Right cardiac atrium (tissue), 5 donors: Measurements from ENCODE around the gene FAM43B. TPM values are rescaled to one million over a fixed set of nuclear protein-coding genes. Genes with fewer than 3 reads are reported as not detected.

Source experiments
- ATAC-seq, 2 donors: fragments of 200-7000 bp; cut with Tn5 transposase; one replicate each; pipeline versions ENCODE4 v1.8.0 to v1.9.1; 2020; ENCODE audit warnings: moderate library complexity in 2 of 2, mild to moderate bottlenecking in 1 of 2
- DNase-seq, 3 donors: peaks; one replicate each; pipeline ENCODE4 v3.0.0-alpha.2; 2020
- H3K27ac ChIP-seq: one replicate; pipeline ENCODE4 v1.5.1; 2013; ENCODE audit warnings: mild to moderate bottlenecking, low read length, control low read depth, moderate library complexity
- H3K27me3 ChIP-seq: one replicate; pipeline ENCODE4 v1.6.1; 2013; ENCODE audit not compliant: control insufficient read depth, insufficient read depth
- H3K4me1 ChIP-seq: one replicate; pipeline ENCODE4 v1.6.1; 2013; ENCODE audit warnings: low read length; ENCODE audit not compliant: control insufficient read depth, insufficient read depth
- H3K4me3 ChIP-seq: one replicate; pipeline ENCODE4 v1.5.1; 2013; ENCODE audit warnings: low read length, control low read depth
- H3K9me3 ChIP-seq: one replicate; pipeline ENCODE4 v1.6.1; 2013; ENCODE audit warnings: low read length; ENCODE audit not compliant: control insufficient read depth
- WGBS: extraction: QIAGEN DNeasy Blood & Tissue Kit; methylation state at CpG from one replicate; pipeline ENCODE4 v1.1.7; 2013; 5-methylcytosine and 5-hydroxymethylcytosine counted together
- intact Hi-C, 4 donors: fragments of 100-400 bp; cut with DNase I; formaldehyde crosslinking; loops; one replicate each; pipeline versions ENCODE4 v1.11.0 to v1.14.0; 2022 to 2023
- polyA plus RNA-seq: library from polyadenylated mRNA; stranded (reverse); fragments of 200-250 nt; gene quantifications from one replicate; pipeline ENCODE4 v1.2.3, GENCODE V29; 2013
- total RNA-seq, 4 donors: library from RNA; stranded (reverse); fragmentation: NEBNext Ultra II Directional; extraction: Animal tissue kit (Norgen Biotek cat#: 25700); gene quantifications; one replicate each; pipeline ENCODE4 v1.2.1, GENCODE V29; 2021
- donor health status: healthy with polysubstance abuse.
- donor health status: DM: no; HTN: yes; CAD: no.
- donor health status: DM: no; HTN: no; CAD: no.
- donor health status: DM: no; HTN: yes; CAD: no; lungs with severe emphysema.
- donor health status: DM: yes; HTN: yes; CAD: no.

Gene FAM43B
- total and polyA plus RNA-seq, 5 donors: 1.3 to 3.6 (median 1.9) TPM

DNA sequence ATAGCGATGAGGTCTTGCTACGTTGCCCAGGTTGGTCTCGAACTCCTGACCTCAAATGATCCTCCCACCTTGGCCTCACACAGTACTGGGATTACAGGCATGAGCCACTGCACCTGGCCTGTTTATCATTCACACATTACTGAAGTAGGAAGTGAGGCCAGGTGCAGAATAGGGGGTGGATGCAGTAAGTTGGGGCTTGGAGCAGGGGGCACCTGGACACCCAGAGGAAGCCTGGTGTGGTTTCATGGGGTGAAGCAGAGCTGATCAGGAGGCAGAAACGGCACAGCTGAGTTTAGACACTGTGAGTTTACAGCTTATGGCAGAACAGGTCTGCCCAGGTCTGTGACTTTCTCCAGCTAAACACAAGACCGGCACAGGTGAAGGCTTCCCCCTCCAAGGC, 41.4 kb downstream of the FAM43B start:
- Histone ChIP-seq H3K4me1 (no peaks in the 10 kb centered on the region), H3K4me3 (no peak overlapping the region), H3K27ac (no peak overlapping the region), H3K9me3 (no peaks in the 10 kb centered on the region), H3K27me3 (no peaks in the 10 kb centered on the region)
- no peak for DNase-seq
- no peak for ATAC-seq
- intact Hi-C loops: no loop called here
- WGBS: 90% methylated on average over 5 of the region's 5 CpGs

DNA sequence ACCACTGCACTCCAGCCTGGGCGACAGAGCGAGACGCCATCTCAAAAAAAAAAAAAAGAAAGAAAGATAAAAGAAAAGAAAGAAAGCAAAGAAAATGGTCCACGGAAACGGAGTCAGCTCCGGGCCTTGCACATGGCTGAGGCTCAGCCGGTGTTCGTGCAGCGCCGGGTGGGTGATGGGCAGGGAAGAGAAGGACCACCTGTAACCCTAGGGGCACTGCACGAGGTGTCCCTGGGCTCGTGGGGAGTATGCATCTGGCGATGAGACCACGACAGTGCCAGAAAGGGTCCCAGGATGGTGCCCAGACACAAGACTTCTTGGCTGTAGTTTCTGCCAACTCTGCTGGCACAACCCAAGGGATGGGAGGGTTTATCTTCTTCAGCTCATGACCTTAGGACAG, 42.4 kb downstream of the FAM43B start:
- ATAC-seq (no peak), DNase-seq (no peak)
- Histone ChIP-seq H3K4me1 (no peaks in the 10 kb centered on the region), H3K9me3 (no peaks in the 10 kb centered on the region), H3K27me3 (no peaks in the 10 kb centered on the region), H3K4me3 (no peak overlapping the region), H3K27ac (no peak overlapping the region)
- intact Hi-C loops: no loop called here
- WGBS: 86% methylated on average over 14 of the region's 14 CpGs

DNA sequence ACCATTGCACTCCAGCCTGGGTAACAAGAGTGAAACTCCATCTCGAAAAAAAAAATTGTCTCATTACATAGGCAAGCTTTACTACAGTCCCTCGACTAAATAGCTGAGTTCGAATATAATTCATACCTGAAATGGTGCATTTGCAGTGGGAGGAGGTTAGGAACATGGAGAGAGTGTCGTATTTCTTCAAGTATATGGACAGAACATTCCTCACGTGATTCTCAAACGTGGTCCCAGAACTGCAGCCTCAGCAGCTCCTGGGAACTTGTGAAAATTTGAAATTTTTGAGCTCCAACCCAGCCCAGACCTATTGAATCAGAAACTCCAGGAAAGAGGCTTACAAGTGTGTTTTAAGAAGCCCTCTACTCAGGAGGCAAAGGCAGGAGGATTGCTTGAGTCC, 43.7 kb downstream of the FAM43B start:
- H3K4me3 ChIP-seq: no peak overlapping the region
- DNase-seq (no peak), ATAC-seq (no peak)
- H3K27me3 ChIP-seq: no peaks in the 10 kb centered on the region
- H3K4me1 ChIP-seq: no peaks in the 10 kb centered on the region
- no peak overlapping the region for H3K27ac ChIP-seq
- intact Hi-C loops: no loop called here
- H3K9me3 ChIP-seq: no peaks in the 10 kb centered on the region
- 60% methylated on average over 6 of the region's 6 CpGs for WGBS

DNA sequence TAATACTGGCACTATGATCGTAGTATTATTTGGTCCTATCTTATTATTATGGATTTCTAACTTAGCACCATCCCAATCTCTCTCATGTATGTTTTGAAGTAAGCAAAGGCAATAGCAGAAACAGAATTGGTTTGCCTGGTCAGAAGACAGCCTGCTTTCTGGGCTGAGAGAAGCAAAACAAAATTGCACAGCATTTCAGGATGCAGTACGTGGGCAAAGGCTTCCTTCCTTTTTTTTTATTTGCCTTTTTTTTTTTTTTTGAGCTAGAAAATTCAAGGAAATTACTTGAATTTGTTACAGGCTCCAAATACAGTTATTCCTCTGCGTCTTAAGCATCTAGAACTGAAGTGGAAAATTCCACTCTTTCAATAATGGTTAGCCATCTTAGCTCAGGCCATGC, 45.3 kb downstream of the FAM43B start:
- H3K27me3 ChIP-seq: no peaks in the 10 kb centered on the region
- H3K4me1 ChIP-seq: no peaks in the 10 kb centered on the region
- 65% methylated on average over 3 of the region's 3 CpGs for WGBS
- no peaks in the 10 kb centered on the region for H3K9me3 ChIP-seq
- ATAC-seq (peak in 1 of 2 donors; percentile 54), DNase-seq (no peak)
- H3K27ac ChIP-seq: no peak overlapping the region
- intact Hi-C loops: no loop called here
- H3K4me3 ChIP-seq: no peak overlapping the region

DNA sequence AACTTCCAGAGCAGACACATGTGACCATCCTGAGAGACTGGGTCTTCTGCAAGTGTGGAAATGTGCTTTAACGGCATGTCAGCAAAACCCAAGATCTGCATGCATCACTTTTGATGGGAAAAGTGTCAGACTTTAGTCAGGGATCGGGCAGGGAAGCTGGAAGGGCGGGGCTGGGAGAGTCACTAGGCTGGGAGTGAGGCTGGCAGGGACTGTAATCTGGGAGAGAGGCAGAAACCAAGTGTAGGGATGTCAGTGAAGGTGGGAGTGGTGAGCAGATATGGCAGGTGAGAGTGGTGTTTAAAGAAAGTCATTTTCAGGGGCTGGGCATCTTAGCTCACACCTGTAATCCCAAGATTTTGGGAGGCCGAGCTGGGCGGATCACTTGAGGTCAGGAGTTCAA, 47.8 kb downstream of the FAM43B start:
- H3K27me3 ChIP-seq: no peaks in the 10 kb centered on the region
- intact Hi-C loops: no loop called here
- H3K4me3 ChIP-seq: no peak overlapping the region
- no peaks in the 10 kb centered on the region for H3K4me1 ChIP-seq
- H3K27ac ChIP-seq: no peak overlapping the region
- no peak for DNase-seq
- 84% methylated on average over 5 of the region's 5 CpGs for WGBS
- ATAC-seq: no peak
- H3K9me3 ChIP-seq: no peaks in the 10 kb centered on the region

DNA sequence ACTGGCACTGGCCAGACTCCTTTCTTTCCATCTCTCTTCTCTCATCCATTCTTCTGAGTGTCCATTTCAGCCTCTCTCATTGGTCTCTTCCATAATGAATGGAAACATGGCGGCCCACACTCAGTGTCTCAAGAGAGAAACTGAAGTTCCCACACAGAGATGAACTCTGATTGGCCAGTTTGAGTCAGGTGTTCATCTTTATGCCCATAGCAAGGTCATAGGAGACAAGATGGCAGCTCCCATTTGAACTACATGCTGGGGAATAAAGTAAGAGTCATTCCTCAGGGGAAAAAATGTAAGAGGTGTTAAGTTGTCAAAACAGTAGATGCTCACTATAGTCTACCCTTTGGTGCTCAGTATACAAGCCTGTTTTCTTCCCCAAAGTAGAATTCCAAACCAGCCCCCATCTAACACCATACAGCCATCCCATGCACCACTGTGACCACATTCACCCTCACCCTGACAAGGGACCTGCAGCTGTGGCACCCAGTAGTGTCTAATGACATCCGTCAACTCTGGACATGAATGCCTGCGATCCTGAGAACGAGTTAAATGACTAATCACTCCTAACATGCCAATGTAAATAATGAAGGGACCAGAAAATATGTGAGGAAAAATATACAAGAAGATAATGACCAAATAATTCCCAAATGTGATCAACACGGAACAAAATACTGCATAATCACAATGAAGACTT, 48.9 kb downstream of the FAM43B start:
- ATAC-seq: no peak
- intact Hi-C loops: no loop called here
- Histone ChIP-seq H3K4me1 (no peaks in the 10 kb centered on the region), H3K9me3 (no peaks in the 10 kb centered on the region), H3K27ac (no peak overlapping the region), H3K4me3 (no peak overlapping the region), H3K27me3 (no peaks in the 10 kb centered on the region)
- no peak for DNase-seq
- 46% methylated on average over 5 of the region's 5 CpGs for whole genome bisulfite sequencing

DNA sequence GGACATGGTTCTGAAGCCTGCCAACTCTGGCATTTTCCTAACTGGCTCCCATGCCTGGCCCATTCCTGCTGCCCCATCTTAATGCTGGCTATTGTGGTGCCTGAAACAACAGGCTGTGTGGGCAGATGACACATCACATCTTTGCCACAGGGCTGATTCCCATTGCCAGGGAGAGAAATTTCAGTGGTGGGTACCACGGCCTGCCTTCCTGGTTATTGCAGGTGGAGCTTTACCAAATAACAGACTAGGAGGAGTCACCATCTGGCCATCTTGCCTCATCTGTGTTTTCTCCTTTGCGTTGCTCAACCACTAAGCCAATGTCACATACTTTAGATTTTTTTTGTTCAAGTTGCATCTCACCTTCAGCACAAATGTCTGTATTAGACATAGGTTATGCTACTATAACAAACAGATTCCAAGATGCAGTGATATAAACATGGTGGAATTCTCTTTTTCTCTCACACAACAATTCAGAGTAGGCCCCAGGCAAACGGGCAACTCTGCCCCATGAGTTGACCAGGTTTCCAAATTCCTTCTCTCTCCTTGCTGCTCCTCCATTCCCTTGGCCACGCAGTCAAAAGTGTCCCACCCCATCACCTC, 50.6 kb downstream of the FAM43B start:
- H3K4me1 ChIP-seq: no peaks in the 10 kb centered on the region
- no peak overlapping the region for H3K4me3 ChIP-seq
- H3K27me3 ChIP-seq: no peaks in the 10 kb centered on the region
- no peak overlapping the region for H3K27ac ChIP-seq
- WGBS: 93% methylated on average over 4 of the region's 4 CpGs
- no peak for ATAC-seq
- intact Hi-C loops: no loop called here
- no peak for DNase-seq
- no peaks in the 10 kb centered on the region for H3K9me3 ChIP-seq

DNA sequence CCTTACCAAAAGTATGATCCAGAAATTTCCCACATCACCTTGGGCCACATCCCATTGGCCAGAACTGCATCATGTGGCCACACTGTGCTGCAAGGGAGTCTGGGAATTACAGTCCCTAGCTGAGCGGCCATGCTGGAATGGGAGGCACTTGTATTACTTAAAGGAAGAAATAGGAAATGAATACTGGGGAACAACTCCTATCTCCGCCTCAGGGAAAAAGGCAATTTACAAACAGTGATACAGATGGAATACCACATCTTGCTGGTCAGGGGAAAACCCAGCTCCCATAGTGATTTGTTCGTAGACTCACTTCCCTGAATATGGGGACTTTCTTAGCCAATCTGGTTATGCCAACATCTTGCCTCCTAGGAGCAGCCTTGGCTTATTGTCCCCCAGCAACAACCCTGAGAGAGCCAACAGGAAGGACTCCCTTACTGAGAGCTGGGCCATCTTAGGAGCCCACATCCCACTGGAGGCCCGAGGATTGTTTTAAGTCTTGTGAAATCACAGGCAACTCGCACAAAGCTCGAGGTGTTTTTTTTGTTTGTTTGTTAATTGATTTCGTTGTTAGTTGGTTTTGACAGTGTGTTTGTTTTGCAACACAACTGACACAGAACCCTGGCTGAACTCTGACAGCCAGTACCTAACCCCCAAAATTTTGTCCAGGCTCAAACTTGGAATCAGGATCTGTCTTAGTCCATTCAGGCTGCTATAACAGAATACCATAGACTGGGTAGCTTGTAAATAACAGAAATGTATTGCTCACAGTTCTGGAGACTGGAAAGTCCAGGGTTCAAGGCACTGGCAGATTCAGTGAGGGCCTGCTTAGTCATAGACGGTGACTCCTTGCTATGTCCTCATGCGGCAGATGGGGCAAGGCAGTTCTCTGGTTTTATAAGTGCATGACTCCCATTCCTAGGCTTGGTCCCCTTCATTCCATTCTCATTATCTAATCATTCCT, 51.4 kb downstream of the FAM43B start:
- Histone ChIP-seq H3K4me3 (no peak overlapping the region), H3K9me3 (no peaks in the 10 kb centered on the region), H3K4me1 (no peaks in the 10 kb centered on the region), H3K27ac (no peak overlapping the region), H3K27me3 (no peaks in the 10 kb centered on the region)
- WGBS: 88% methylated on average over 9 of the region's 9 CpGs
- no peak for ATAC-seq
- intact Hi-C loops: no loop called here
- DNase-seq: no peak

Other genes starting within 250 kb of the FAM43B start
- gene CAMK2N1, start 66.4 kb upstream of the FAM43B start, total RNA-seq: 10 to 100 TPM; 15.6 to 28.5 (median 15.8) TPM
- gene CAMK2N1, start 66.4 kb upstream of the FAM43B start, polyA plus RNA-seq: 16.0 TPM
- 10 to 100 TPM; 29.9 to 42.1 (median 38.7) TPM for gene MUL1, start 44.4 kb upstream of the FAM43B start, total RNA-seq
- gene MUL1, start 44.4 kb upstream of the FAM43B start, polyA plus RNA-seq: 22.1 TPM
- gene CDA, start 36.5 kb downstream of the FAM43B start, total RNA-seq: 1 to 10 TPM; 2.2 to 3.6 (median 2.4) TPM
- gene CDA, start 36.5 kb downstream of the FAM43B start, polyA plus RNA-seq: 6.7 TPM
- 100 to 1,000 TPM; 143 to 161 (median 156) TPM for gene PINK1, start 80.9 kb downstream of the FAM43B start, total RNA-seq
- gene PINK1, start 80.9 kb downstream of the FAM43B start, polyA plus RNA-seq: 215 TPM
- 100 to 1,000 TPM; 107 to 143 (median 124) TPM for gene DDOST, start 108.8 kb downstream of the FAM43B start, total RNA-seq
- 123 TPM for gene DDOST, start 108.8 kb downstream of the FAM43B start, polyA plus RNA-seq
- 1 to 10 TPM; 2.0 to 4.8 (median 3.6) TPM for gene KIF17, start 165.4 kb downstream of the FAM43B start, total RNA-seq
- gene KIF17, start 165.4 kb downstream of the FAM43B start, polyA plus RNA-seq: 6.4 TPM
- gene SH2D5, start 180.1 kb downstream of the FAM43B start, total RNA-seq: under 1 TPM in 3 of 4 donors, not detected in 1; 0.11 to 0.45 (median 0.18) TPM
- 0.11 TPM for gene SH2D5, start 180.1 kb downstream of the FAM43B start, polyA plus RNA-seq
- gene HP1BP3, start 234.7 kb downstream of the FAM43B start, total RNA-seq: 100 to 1,000 TPM; 134 to 147 (median 141) TPM
- gene HP1BP3, start 234.7 kb downstream of the FAM43B start, polyA plus RNA-seq: 58.1 TPM